ENCODE results near the gene MAP1S. TPM values are rescaled to one million over a fixed set of nuclear protein-coding genes. Genes with fewer than 3 reads are reported as not detected.

The MAP1S gene
- total and polyA plus RNA-seq, 2 experiments from 2014 or later: 7.7 to 37.1 TPM

DNA sequence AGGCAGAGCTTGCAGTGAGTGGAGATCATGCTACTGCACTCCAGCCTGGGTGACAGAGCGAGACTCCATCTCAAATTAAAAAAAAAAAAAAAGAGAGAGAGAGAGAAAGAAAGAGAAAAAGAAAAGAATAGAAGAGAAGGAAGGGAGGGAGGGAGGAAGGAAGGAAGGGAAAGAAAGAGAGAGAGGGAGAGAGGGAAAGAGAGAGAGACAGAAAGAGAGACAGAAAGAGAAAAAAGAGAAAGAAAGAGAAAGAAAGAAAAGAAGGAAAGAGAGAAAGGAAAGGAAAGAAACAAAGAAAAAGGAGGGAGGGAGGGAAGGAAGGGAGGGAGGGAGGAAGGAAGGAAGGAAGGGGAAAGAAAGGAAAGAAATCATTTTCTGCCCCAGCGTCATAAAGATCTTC, 24.1 kb upstream of the MAP1S start:
- Histone ChIP-seq H3K36me3 (replicated peaks; ENCODE audit: insufficient read depth, low read depth) (no peaks in the 10 kb centered on the region), H2AFZ (no peak overlapping the region), H3K4me2 (no peak overlapping the region), H3K27ac (no peak overlapping the region), H3K9me3 (ENCODE audit: low read depth) (no peaks in the 10 kb centered on the region), H4K20me1 (ENCODE audit: insufficient read depth, poor library complexity, severe bottlenecking) (no peaks in the 10 kb centered on the region), H3K4me1 (ENCODE audit: insufficient read depth) (no peaks in the 10 kb centered on the region), H3K4me3 (no peak overlapping the region), H3K27me3 (peaks cover 4% of the 10 kb centered on the region), H3K79me2 (no peaks in the 10 kb centered on the region), H3K9me2 (replicated peaks; ENCODE audit: insufficient read depth) (no peaks in the 10 kb centered on the region)
- no peak for DNase-seq (ENCODE audit: low spot score)
- 61% methylated on average over 2 of the region's 2 CpGs for WGBS (ENCODE audit: low lambda C conversion rate, missing lambda C conversion rate)
- TF ChIP-seq, protein P1, sequence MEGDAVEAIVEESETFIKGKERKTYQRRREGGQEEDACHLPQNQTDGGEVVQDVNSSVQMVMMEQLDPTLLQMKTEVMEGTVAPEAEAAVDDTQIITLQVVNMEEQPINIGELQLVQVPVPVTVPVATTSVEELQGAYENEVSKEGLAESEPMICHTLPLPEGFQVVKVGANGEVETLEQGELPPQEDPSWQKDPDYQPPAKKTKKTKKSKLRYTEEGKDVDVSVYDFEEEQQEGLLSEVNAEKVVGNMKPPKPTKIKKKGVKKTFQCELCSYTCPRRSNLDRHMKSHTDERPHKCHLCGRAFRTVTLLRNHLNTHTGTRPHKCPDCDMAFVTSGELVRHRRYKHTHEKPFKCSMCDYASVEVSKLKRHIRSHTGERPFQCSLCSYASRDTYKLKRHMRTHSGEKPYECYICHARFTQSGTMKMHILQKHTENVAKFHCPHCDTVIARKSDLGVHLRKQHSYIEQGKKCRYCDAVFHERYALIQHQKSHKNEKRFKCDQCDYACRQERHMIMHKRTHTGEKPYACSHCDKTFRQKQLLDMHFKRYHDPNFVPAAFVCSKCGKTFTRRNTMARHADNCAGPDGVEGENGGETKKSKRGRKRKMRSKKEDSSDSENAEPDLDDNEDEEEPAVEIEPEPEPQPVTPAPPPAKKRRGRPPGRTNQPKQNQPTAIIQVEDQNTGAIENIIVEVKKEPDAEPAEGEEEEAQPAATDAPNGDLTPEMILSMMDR (IDR thresholded peaks at IDR 0.05; ENCODE audit: poor library complexity): no peak
- TF ChIP-seq EZH2 (IDR thresholded peaks at IDR 0.05; ENCODE audit: borderline replicate concordance): no peak

DNA sequence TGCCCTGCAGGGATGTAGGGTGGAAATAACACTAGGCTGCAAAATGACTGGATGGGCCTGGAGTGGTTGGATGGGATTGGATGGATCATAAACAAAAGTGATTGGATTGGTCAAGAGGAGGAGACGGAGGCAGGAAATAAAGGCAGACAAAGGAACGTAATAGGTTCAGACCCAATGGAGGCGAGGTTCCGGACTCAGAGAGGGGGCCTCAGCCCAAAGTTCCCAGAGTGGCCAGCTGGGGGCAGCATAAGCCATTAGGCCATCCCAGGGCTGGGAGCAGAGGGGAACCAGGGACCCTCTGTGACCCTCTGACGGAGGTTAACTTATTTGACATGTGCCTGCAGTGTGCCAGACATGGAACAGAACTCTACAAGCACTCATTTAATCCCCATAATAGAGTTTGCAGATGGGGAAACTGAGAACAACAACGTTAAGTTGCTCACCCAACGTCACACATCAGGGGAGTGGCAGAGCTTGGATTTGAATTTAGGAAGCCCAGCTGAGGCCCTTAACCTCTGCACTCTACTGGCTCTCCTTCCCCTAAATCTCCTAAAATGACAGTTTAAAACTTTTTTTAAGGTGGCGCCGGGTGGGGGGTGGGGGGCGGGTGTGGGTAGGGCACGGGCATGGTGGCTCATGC, 15.3 kb upstream of the MAP1S start:
- Histone ChIP-seq H3K27me3 (peaks cover 6% of the 10 kb centered on the region), H3K4me2 (no peak overlapping the region), H2AFZ (no peak overlapping the region), H3K9me2 (replicated peaks; ENCODE audit: insufficient read depth) (no peaks in the 10 kb centered on the region), H3K36me3 (replicated peaks; ENCODE audit: insufficient read depth, low read depth) (no peaks in the 10 kb centered on the region), H4K20me1 (ENCODE audit: insufficient read depth, poor library complexity, severe bottlenecking) (no peaks in the 10 kb centered on the region), H3K9me3 (ENCODE audit: low read depth) (no peaks in the 10 kb centered on the region), H3K79me2 (no peaks in the 10 kb centered on the region), H3K27ac (no peak overlapping the region), H3K4me1 (ENCODE audit: insufficient read depth) (no peaks in the 10 kb centered on the region), H3K4me3 (no peak overlapping the region)
- 67% methylated on average over 11 of the region's 11 CpGs for WGBS (ENCODE audit: low lambda C conversion rate, missing lambda C conversion rate)
- TF ChIP-seq, protein P1 (IDR thresholded peaks at IDR 0.05; ENCODE audit: poor library complexity): peak; percentile 53
- TF ChIP-seq EZH2phosphoT487 (IDR thresholded peaks at IDR 0.05; ENCODE audit: low read depth, severe bottlenecking, unreplicated experiment): no peak
- DNase-seq (ENCODE audit: low spot score): no peak

DNA sequence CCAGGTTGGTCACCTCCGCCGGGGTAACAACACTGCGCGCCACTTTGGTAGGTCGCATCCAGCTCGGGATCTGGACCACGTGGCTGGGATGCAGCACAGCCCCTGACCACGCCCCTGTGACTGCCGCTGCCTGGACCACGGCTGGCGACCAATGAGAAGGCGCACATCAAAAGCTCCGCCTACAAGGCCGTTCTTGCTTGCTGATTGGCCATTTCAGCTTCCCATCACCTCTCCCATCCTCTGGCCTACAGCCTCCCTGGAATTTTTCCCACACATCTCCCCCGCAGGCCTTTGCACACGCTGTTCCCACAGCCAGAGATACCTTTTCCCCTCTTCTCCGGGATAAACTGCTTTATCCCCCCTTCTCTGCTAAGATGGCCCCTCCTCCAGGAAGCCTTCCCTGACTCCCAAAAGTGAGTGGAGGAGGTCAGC, 12.5 kb upstream of the MAP1S start:
- peaks cover 4% of the 10 kb centered on the region for H3K27me3 ChIP-seq
- H3K9me3 ChIP-seq (ENCODE audit: low read depth): no peaks in the 10 kb centered on the region
- no peak overlapping the region for H3K4me3 ChIP-seq
- TF ChIP-seq, protein P1 (IDR thresholded peaks at IDR 0.05; ENCODE audit: poor library complexity): no peak
- no peak for TF ChIP-seq EZH2phosphoT487 (IDR thresholded peaks at IDR 0.05; ENCODE audit: low read depth, severe bottlenecking, unreplicated experiment)
- TF ChIP-seq EZH2 (IDR thresholded peaks at IDR 0.05; ENCODE audit: borderline replicate concordance): no peak
- DNase-seq (ENCODE audit: low spot score): no peak
- no peak overlapping the region for H3K27ac ChIP-seq
- H3K79me2 ChIP-seq: no peaks in the 10 kb centered on the region
- 21% methylated on average over 17 of the region's 17 CpGs for WGBS (ENCODE audit: low lambda C conversion rate, missing lambda C conversion rate)
- H3K4me2 ChIP-seq: no peak overlapping the region
- H2AFZ ChIP-seq: no peak overlapping the region
- no peaks in the 10 kb centered on the region for H3K9me2 ChIP-seq (replicated peaks; ENCODE audit: insufficient read depth)
- no peaks in the 10 kb centered on the region for H3K36me3 ChIP-seq (replicated peaks; ENCODE audit: insufficient read depth, low read depth)
- no peaks in the 10 kb centered on the region for H3K4me1 ChIP-seq (ENCODE audit: insufficient read depth)
- no peaks in the 10 kb centered on the region for H4K20me1 ChIP-seq (ENCODE audit: insufficient read depth, poor library complexity, severe bottlenecking)
